Ovary (tissue), 9 donors: ENCODE data around the gene FCGR2B. TPM values are rescaled to one million over a fixed set of nuclear protein-coding genes. Genes with fewer than 3 reads are reported as not detected.
"Not testable (repeated sequence)": the region's sequence is repeated elsewhere in the genome, so short reads cannot be mapped to it uniquely, and the experiment has no call there.

Source experiments
- DNase-seq, 5 donors: peaks; one replicate each; pipeline ENCODE4 v3.0.0-alpha.2; 2019 to 2020
- H3K27ac ChIP-seq, 2 donors: fragments of 200-600 bp; one replicate each; pipeline versions ENCODE4 v1.5.1 to v1.8.0; 2019 to 2022
- H3K27me3 ChIP-seq: fragments of 200-600 bp; one replicate; pipeline ENCODE4 v1.8.0; 2022
- H3K36me3 ChIP-seq: fragments of 200-600 bp; sonication (generic); one replicate; pipeline ENCODE4 v1.5.1; 2019
- H3K4me1 ChIP-seq: one replicate; pipeline ENCODE4 v1.8.1; 2013; ENCODE audit warnings: mild to moderate bottlenecking, moderate library complexity; ENCODE audit not compliant: insufficient read depth
- H3K4me3 ChIP-seq: fragments of 200-600 bp; sonication (generic); one replicate; pipeline ENCODE4 v1.5.1; 2017
- H3K9me3 ChIP-seq, 2 donors: fragments of 200-600 bp in 1 of 2; sonication (generic) in 1 of 2; one replicate each; pipeline versions ENCODE4 v1.5.1 to v1.8.1; 2013 to 2019; ENCODE audit warnings: mild to moderate bottlenecking in 1 of 2, moderate library complexity in 1 of 2
- CTCF ChIP-seq, 3 donors: fragments of 450-650 bp in 2 of 3; fragments of 200-600 bp in 1 of 3; IDR thresholded peaks; one replicate each; pipeline versions ENCODE4 v1.5.1 to v1.8.0; 2016 to 2022; ENCODE audit warnings: antibody characterized with exemption in 3 of 3, mild to moderate bottlenecking in 1 of 3
- EP300 ChIP-seq: sonication (generic); formaldehyde crosslinking; IDR thresholded peaks from one replicate; pipeline ENCODE4 v1.6.1; 2017; ENCODE audit warnings: antibody characterized with exemption
- POLR2A ChIP-seq: fragments of 450-650 bp; IDR thresholded peaks from one replicate; pipeline ENCODE4 v1.6.1; 2017; ENCODE audit warnings: antibody characterized with exemption, mild to moderate bottlenecking, moderate library complexity
- WGBS, 3 donors: extraction: QIAGEN DNeasy Blood & Tissue Kit in 1 of 3; methylation state at CpG; one replicate each; pipeline versions ENCODE4 v1.1.5 to v1.1.7; 2013 to 2017; 5-methylcytosine and 5-hydroxymethylcytosine counted together
- intact Hi-C, 4 donors: fragments of 100-400 bp; cut with DNase I; formaldehyde crosslinking; loops; one replicate each; pipeline versions ENCODE4 v1.11.0 to v1.15.1; 2022 to 2023
- polyA plus RNA-seq, 2 donors: library from polyadenylated mRNA; stranded (reverse); fragments of 200-250 nt in 1 of 2; fragments of 350-450 nt in 1 of 2; fragmentation: Illumina TruSeq in 1 of 2; extraction: RNeasy Lipid Tissue Mini Kit (QIAGEN cat#74804) in 1 of 2; gene quantifications; one replicate each; pipeline ENCODE4 v1.2.3, GENCODE V29; 2013 to 2014
- total RNA-seq, 7 donors: library from RNA; depleted of rRNA in 2 of 7; stranded (reverse); fragments of >200 nt in 2 of 7; fragmentation: NEBNext Ultra II Directional in 3 of 7; extraction: Animal tissue kit (Norgen Biotek cat#: 25700) in 3 of 7; gene quantifications; one replicate each; pipeline versions ENCODE4 v1.1.0 to v1.2.4, GENCODE V29; 2016 to 2023
- donor health status: DM: no; HTN: no; CAD: no; lungs with moderate emphysema.
- donor health status: DM: no; HTN: no; CAD: no.
- donor health status: Bipolar disorder and iron deficiency.
- donor health status: DM: yes; HTN: yes; CAD: no.
- donor health status: DM: no; HTN: no; CAD: no.
- donor health status: DM: yes; HTN: yes; CAD: no.

FCGR2B gene
- total and polyA plus RNA-seq, 9 donors = 0.89 to 31.7 (median 4.2) TPM

- H3K9me3 ChIP-seq, H3K27me3 ChIP-seq, DNase-seq, H3K27ac ChIP-seq, intact Hi-C loops, H3K4me3 ChIP-seq, H3K4me1 ChIP-seq, H3K36me3 ChIP-seq: not testable (repeated sequence)
- 72 to 75% (median 74%) methylated on average over 2 to 3 of the region's 3 CpGs for WGBS, 3 donors
Measured at GRCh38 chr1:161674908-161675307, 12.0 kb downstream of the FCGR2B start.

GRCh38 chr1:161676441-161676840 is 13.5 kb downstream of the FCGR2B start:
- no peaks in the 10 kb centered on the region for H3K27me3 ChIP-seq
- no peak for TF ChIP-seq EP300
- TF ChIP-seq CTCF (IDR thresholded peaks at IDR 0.05) = no peak
- TF ChIP-seq POLR2A = no peak
- 92 to 98% (median 93%) methylated on average over 2 of the region's 2 CpGs for WGBS, 3 donors
- H3K36me3 ChIP-seq = no peaks in the 10 kb centered on the region
- no peak overlapping the region for H3K4me3 ChIP-seq
- intact Hi-C loops = no loop called here
- no peaks in the 10 kb centered on the region for H3K4me1 ChIP-seq
- no peak for DNase-seq
- no peaks in the 10 kb centered on the region for H3K9me3 ChIP-seq
- no peak overlapping the region for H3K27ac ChIP-seq

GRCh38 chr1:161676958-161677689 is 14.2 kb downstream of the FCGR2B start:
- H3K4me1 ChIP-seq = no peaks in the 10 kb centered on the region

GRCh38 chr1:161678500-161678899 is 15.6 kb downstream of the FCGR2B start:
- intact Hi-C loops = no loop called here
- TF ChIP-seq EP300 (no peak), CTCF (IDR thresholded peaks at IDR 0.05) (no peak), POLR2A (no peak)

More at GRCh38 chr1:161676958-161677689, 14.2 kb downstream of the FCGR2B start:
- no peaks in the 10 kb centered on the region for H3K9me3 ChIP-seq
- 80 to 85% (median 84%) methylated on average over 5 of the region's 5 CpGs for WGBS, 3 donors
- TF ChIP-seq EP300 = no peak
- TF ChIP-seq POLR2A = no peak
- TF ChIP-seq CTCF (IDR thresholded peaks at IDR 0.05) = no peak
- no peaks in the 10 kb centered on the region for H3K36me3 ChIP-seq
- DNase-seq = no peak
- no peak overlapping the region for H3K4me3 ChIP-seq
- intact Hi-C loops = no loop called here
- no peaks in the 10 kb centered on the region for H3K27me3 ChIP-seq
- no peak overlapping the region for H3K27ac ChIP-seq

GRCh38 chr1:161681879-161682278 is 18.9 kb downstream of the FCGR2B start:
- Histone ChIP-seq H3K9me3 (no peaks in the 10 kb centered on the region), H3K36me3 (no peaks in the 10 kb centered on the region), H3K4me3 (no peak overlapping the region), H3K27ac (no peak overlapping the region), H3K4me1 (no peaks in the 10 kb centered on the region), H3K27me3 (no peaks in the 10 kb centered on the region)
- TF ChIP-seq CTCF (IDR thresholded peaks at IDR 0.05) (no peak), EP300 (no peak), POLR2A (no peak)
- no peak for DNase-seq
- 45 to 58% (median 52%) methylated on average over 3 of the region's 3 CpGs for WGBS, 3 donors
- intact Hi-C loops = no loop called here

More at GRCh38 chr1:161678500-161678899, 15.6 kb downstream of the FCGR2B start:
- Histone ChIP-seq H3K27me3 (no peaks in the 10 kb centered on the region), H3K27ac (no peak overlapping the region), H3K4me3 (no peak overlapping the region), H3K9me3 (no peaks in the 10 kb centered on the region), H3K4me1 (no peaks in the 10 kb centered on the region), H3K36me3 (no peaks in the 10 kb centered on the region)
- 87 to 95% (median 95%) methylated on average over 3 of the region's 3 CpGs for WGBS, 3 donors
- no peak for DNase-seq
